CD14-positive monocyte (primary cell): Measurements from ENCODE around the gene ZIC1. TPM values are rescaled to one million over a fixed set of nuclear protein-coding genes. Genes with fewer than 3 reads are reported as not detected.

ENCODE experiments used
- DNase-seq, 3 donors: peaks; one replicate each; pipeline ENCODE4 v3.0.0-alpha.2; 2011 to 2022
- H2AFZ ChIP-seq: 2 replicates; pipeline ENCODE4 v1.6.0; 2012; ENCODE audit warnings: mild to moderate bottlenecking, low read depth, low read length, inconsistent platforms; ENCODE audit not compliant: insufficient read depth, poor library complexity, severe bottlenecking
- H3K27ac ChIP-seq, 2 donors: 1 replicate in 1 of 2; 2 replicates in 1 of 2; pipeline ENCODE4 v1.5.1; 2012 to 2013; ENCODE audit warnings: low read length in 2 of 2, control low read depth in 1 of 2, inconsistent platforms in 1 of 2, low read depth in 1 of 2, mild to moderate bottlenecking in 1 of 2
- H3K27me3 ChIP-seq, 2 donors: one replicate each; pipeline versions ENCODE4 v1.6.0 to v1.6.1; 2011 to 2013; ENCODE audit warnings: low read length in 2 of 2; ENCODE audit not compliant: control insufficient read depth in 2 of 2, insufficient read depth in 2 of 2
- H3K36me3 ChIP-seq, 2 donors: replicated peaks in 1 of 2; 1 replicate in 1 of 2; 2 replicates in 1 of 2; pipeline versions ENCODE4 v1.5.1 to v1.6.1; 2012 to 2013; ENCODE audit warnings: low read length in 2 of 2, control low read depth in 1 of 2, inconsistent platforms in 1 of 2, mild to moderate bottlenecking in 1 of 2; ENCODE audit not compliant: insufficient read depth in 2 of 2, control insufficient read depth in 1 of 2
- H3K4me1 ChIP-seq, 2 donors: 1 replicate in 1 of 2; 2 replicates in 1 of 2; pipeline versions ENCODE4 v1.5.1 to v1.6.1; 2012 to 2013; ENCODE audit warnings: low read length in 2 of 2, control low read depth in 1 of 2, inconsistent platforms in 1 of 2, mild to moderate bottlenecking in 1 of 2, moderate library complexity in 1 of 2; ENCODE audit not compliant: insufficient read depth in 2 of 2, control insufficient read depth in 1 of 2
- H3K4me2 ChIP-seq: replicated peaks from 2 replicates; pipeline ENCODE3; 2012; ENCODE audit warnings: low read length, moderate library complexity, mild to moderate bottlenecking; ENCODE audit not compliant: poor library complexity, severe bottlenecking; ENCODE audit errors: extremely low read depth
- H3K4me3 ChIP-seq, 3 experiments: fragments of 200-600 bp in 1 of 3; sonication (generic) in 1 of 3; replicated peaks in 1 of 3; 1 replicate in 2 of 3; 2 replicates in 1 of 3; pipeline ENCODE4 v1.5.1; 2011 to 2013; ENCODE audit warnings: low read length in 3 of 3, mild to moderate bottlenecking in 3 of 3, control low read depth in 2 of 3, low read depth in 2 of 3, inconsistent platforms in 1 of 3, moderate library complexity in 1 of 3
- H3K79me2 ChIP-seq: 2 replicates; pipeline ENCODE4 v1.6.0; 2012; ENCODE audit warnings: mild to moderate bottlenecking, control low read depth, inconsistent platforms, low read length, moderate library complexity; ENCODE audit not compliant: insufficient read depth
- H3K9ac ChIP-seq: 2 replicates; pipeline ENCODE4 v1.6.0; 2017; ENCODE audit warnings: low read length, mild to moderate bottlenecking; ENCODE audit not compliant: insufficient read depth, poor library complexity, severe bottlenecking
- H3K9me3 ChIP-seq, 2 donors: replicated peaks in 1 of 2; 1 replicate in 1 of 2; 2 replicates in 1 of 2; pipeline versions ENCODE4 v1.5.1 to v1.6.1; 2012 to 2013; ENCODE audit warnings: low read length in 2 of 2, control low read depth in 1 of 2; ENCODE audit not compliant: control insufficient read depth in 1 of 2, insufficient read depth in 1 of 2
- H4K20me1 ChIP-seq: 2 replicates; pipeline ENCODE4 v1.6.0; 2012; ENCODE audit warnings: mild to moderate bottlenecking, low read length, control low read depth, moderate library complexity; ENCODE audit not compliant: insufficient read depth
- H3K27ac Mint-ChIP-seq, 7 donors: one replicate each; pipeline ENCODE4 v1.8.0; 2020; ENCODE audit warnings: mild to moderate bottlenecking in 7 of 7, mixed read lengths in 7 of 7, moderate library complexity in 6 of 7, inconsistent platforms in 2 of 7
- H3K27me3 Mint-ChIP-seq, 3 donors: one replicate each; pipeline ENCODE4 v1.8.0; 2021 to 2022; ENCODE audit warnings: low read depth in 3 of 3, mild to moderate bottlenecking in 3 of 3, mixed read lengths in 3 of 3, moderate library complexity in 3 of 3, inconsistent platforms in 1 of 3
- H3K36me3 Mint-ChIP-seq, 2 donors: one replicate each; pipeline ENCODE4 v1.8.0; 2020; ENCODE audit warnings: mixed read lengths in 2 of 2, inconsistent platforms in 1 of 2, mild to moderate bottlenecking in 1 of 2
- H3K4me1 Mint-ChIP-seq: one replicate; pipeline ENCODE4 v1.8.0; 2020; ENCODE audit warnings: mild to moderate bottlenecking, mixed read lengths
- H3K4me3 Mint-ChIP-seq, 2 donors: one replicate each; pipeline ENCODE4 v1.8.0; 2020; ENCODE audit warnings: mild to moderate bottlenecking in 2 of 2, mixed read lengths in 2 of 2, moderate library complexity in 1 of 2
- H3K9me3 Mint-ChIP-seq, 7 donors: one replicate each; pipeline ENCODE4 v1.8.0; 2020 to 2022; ENCODE audit warnings: mixed read lengths in 7 of 7, mild to moderate bottlenecking in 6 of 7, moderate library complexity in 6 of 7, inconsistent platforms in 2 of 7
- WGBS: methylation state at CpG from one replicate; pipeline ENCODE4 v1.1.5; 2013; ENCODE audit warnings: missing lambda C conversion rate; ENCODE audit not compliant: insufficient coverage; 5-methylcytosine and 5-hydroxymethylcytosine counted together
- intact Hi-C, 2 donors: fragments of 100-400 bp; cut with micrococcal nuclease; formaldehyde crosslinking; loops; one replicate each; pipeline versions ENCODE4 v1.15.0 to v1.15.1; 2023
- polyA plus RNA-seq, 3 donors: library from polyadenylated mRNA; depleted of rRNA in 1 of 3; unstranded in 2 of 3; stranded (reverse) in 1 of 3; fragments of 300-500 nt in 2 of 3; fragments of >200 nt in 1 of 3; fragmentation: Illumina TruSeq in 2 of 3; gene quantifications; 1 replicate in 2 of 3; 2 replicates in 1 of 3; pipeline ENCODE4 v1.2.3, GENCODE V29; 2012 to 2021
- TF ChIP-seq, protein P1 (sequence below): fragments of 200-600 bp; IDR thresholded peaks from one replicate; pipeline ENCODE4 v1.8.0; 2022; ENCODE audit warnings: antibody characterized with exemption, mild to moderate bottlenecking

ZIC1 gene
- polyA plus RNA-seq, 3 donors = not detected

DNA sequence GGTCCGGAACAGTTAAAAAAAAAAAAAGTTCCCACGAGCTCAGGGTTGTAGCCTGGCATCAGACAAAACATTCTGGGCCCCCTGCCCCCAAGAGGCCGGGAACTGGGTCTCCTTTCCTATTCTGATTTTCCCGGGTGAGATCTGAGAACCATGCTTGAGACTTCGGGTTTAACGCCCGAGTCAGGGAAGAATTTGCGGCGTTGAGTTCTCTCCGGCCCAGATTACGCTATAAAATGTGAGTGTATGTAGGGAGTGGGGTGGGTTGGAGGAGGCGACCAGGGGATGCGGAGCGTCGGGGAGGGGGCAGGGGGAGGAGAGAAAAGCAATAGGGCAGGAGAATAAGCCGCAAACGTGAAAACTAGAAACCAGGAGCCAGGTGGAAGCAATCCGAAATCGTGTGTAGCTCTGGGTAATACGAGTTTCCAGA, 2.7 kb downstream of the ZIC1 start:
- Mint-ChIP-seq H3K9me3 (peaks cover 14 to 71% (median 61%) of the 10 kb centered on the region in 7 donors), H3K4me3 (peak overlapping the region in 1 of 2 donors; percentile 94), H3K36me3 (peaks cover 16 to 37% of the 10 kb centered on the region in 2 donors), H3K27me3 (peaks cover 93 to 98% (median 96%) of the 10 kb centered on the region in 3 donors), H3K27ac (no peak overlapping the region), H3K4me1 (peaks cover 27% of the 10 kb centered on the region)
- Histone ChIP-seq H3K4me2 (no peak overlapping the region), H3K27me3 (peaks cover 83 to 97% of the 10 kb centered on the region in 2 donors), H3K36me3 (no peaks in the 10 kb centered on the region), H4K20me1 (no peaks in the 10 kb centered on the region), H3K9ac (no peak overlapping the region), H3K4me1 (peaks cover 0 to 15% of the 10 kb centered on the region in 2 donors), H3K27ac (no peak overlapping the region), H3K4me3 (no peak overlapping the region), H2AFZ (no peak overlapping the region), H3K79me2 (no peaks in the 10 kb centered on the region), H3K9me3 (peaks cover 18 to 79% of the 10 kb centered on the region in 2 donors)
- no peak for DNase-seq
- intact Hi-C loops = no loop called here
- TF ChIP-seq, protein P1, sequence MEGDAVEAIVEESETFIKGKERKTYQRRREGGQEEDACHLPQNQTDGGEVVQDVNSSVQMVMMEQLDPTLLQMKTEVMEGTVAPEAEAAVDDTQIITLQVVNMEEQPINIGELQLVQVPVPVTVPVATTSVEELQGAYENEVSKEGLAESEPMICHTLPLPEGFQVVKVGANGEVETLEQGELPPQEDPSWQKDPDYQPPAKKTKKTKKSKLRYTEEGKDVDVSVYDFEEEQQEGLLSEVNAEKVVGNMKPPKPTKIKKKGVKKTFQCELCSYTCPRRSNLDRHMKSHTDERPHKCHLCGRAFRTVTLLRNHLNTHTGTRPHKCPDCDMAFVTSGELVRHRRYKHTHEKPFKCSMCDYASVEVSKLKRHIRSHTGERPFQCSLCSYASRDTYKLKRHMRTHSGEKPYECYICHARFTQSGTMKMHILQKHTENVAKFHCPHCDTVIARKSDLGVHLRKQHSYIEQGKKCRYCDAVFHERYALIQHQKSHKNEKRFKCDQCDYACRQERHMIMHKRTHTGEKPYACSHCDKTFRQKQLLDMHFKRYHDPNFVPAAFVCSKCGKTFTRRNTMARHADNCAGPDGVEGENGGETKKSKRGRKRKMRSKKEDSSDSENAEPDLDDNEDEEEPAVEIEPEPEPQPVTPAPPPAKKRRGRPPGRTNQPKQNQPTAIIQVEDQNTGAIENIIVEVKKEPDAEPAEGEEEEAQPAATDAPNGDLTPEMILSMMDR = no peak
- 2% methylated on average over 9 of the region's 20 CpGs for WGBS

DNA sequence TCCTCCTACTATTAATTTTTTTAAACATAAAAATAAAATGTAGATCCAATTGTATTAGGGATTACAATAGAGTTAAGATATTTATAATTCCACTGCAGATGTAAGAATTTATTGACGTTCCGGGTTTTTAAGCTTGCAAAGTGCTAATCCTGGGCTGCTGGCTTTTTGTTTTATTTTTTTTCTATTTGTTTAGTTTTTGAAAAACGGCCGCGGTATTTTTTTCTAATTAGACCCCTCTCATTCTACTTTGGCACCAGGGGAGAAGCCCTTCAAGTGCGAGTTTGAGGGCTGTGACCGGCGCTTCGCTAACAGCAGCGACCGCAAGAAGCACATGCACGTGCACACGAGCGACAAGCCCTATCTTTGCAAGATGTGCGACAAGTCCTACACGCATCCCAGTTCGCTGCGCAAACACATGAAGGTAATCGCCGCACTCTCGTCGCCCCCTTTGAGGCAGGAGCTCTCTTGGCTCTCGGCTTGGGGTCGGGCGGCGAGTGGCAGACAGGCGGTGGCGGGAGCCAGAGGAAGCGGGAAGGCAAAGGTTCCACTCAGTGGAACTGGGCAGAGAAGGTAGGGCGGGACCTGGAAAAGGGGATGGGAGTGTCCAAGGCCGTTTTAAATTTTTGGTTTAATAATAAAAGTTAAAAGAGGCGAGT, 3.2 kb downstream of the ZIC1 start:
- TF ChIP-seq, protein P1 = no peak
- Histone ChIP-seq H3K27ac (no peak overlapping the region), H3K9ac (no peak overlapping the region), H3K36me3 (no peaks in the 10 kb centered on the region), H3K4me1 (peaks cover 0 to 15% of the 10 kb centered on the region in 2 donors), H3K4me3 (no peak overlapping the region), H4K20me1 (no peaks in the 10 kb centered on the region), H3K4me2 (no peak overlapping the region), H3K9me3 (peaks cover 18 to 73% of the 10 kb centered on the region in 2 donors), H2AFZ (no peak overlapping the region), H3K27me3 (peaks cover 83 to 97% of the 10 kb centered on the region in 2 donors), H3K79me2 (no peaks in the 10 kb centered on the region)
- no peak for DNase-seq
- no peak overlapping the region for H3K27ac Mint-ChIP-seq
- intact Hi-C loops = no loop called here
- H3K27me3 Mint-ChIP-seq = peaks cover 93 to 98% (median 96%) of the 10 kb centered on the region in 3 donors
- peak overlapping the region in 1 of 2 donors; percentile 94 for H3K4me3 Mint-ChIP-seq
- H3K4me1 Mint-ChIP-seq = peaks cover 27% of the 10 kb centered on the region
- peaks cover 16 to 37% of the 10 kb centered on the region in 2 donors for H3K36me3 Mint-ChIP-seq
- H3K9me3 Mint-ChIP-seq = peaks cover 14 to 66% (median 58%) of the 10 kb centered on the region in 7 donors
- WGBS = 8% methylated on average over 27 of the region's 32 CpGs
